Retinal pigment epithelial cell (primary cell): ENCODE data around the gene B3GLCT.

ENCODE experiments used
- DNase-seq: peaks from one replicate; pipeline ENCODE4 v3.0.0-alpha.2; 2010; ENCODE audit warnings: low read depth
- H3K4me3 ChIP-seq: 2 replicates; pipeline ENCODE4 v1.5.1; 2011; ENCODE audit warnings: mild to moderate bottlenecking, low read length, control low read depth, moderate library complexity
- CTCF ChIP-seq: conservative IDR thresholded peaks from 2 replicates; pipeline ENCODE4 v1.5.1; 2011; ENCODE audit warnings: low read depth, low read length, control low read depth, inconsistent platforms

B3GLCT gene

DNA sequence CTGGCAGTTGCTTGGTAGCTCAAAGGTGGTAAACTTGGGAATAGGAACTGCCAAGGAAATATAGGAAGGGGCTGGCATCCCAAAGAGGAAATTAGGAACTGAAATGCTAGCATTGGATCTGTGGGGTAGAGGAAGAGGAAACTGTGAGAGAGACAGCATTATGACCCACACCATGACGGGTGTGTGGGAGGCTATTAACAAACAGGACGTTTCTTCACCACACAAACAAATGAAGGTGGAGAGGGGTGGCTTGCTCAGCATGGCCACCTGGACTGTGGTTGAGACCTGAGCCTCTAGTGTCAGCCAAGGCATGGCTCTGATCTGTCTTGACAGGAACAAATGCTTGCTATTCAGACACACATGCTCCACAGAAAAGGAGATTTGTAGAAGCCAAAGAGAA, 178.2 kb downstream of the B3GLCT start:
- no peak for TF ChIP-seq CTCF
- H3K4me3 ChIP-seq = no peak overlapping the region
- DNase-seq = no peak

DNA sequence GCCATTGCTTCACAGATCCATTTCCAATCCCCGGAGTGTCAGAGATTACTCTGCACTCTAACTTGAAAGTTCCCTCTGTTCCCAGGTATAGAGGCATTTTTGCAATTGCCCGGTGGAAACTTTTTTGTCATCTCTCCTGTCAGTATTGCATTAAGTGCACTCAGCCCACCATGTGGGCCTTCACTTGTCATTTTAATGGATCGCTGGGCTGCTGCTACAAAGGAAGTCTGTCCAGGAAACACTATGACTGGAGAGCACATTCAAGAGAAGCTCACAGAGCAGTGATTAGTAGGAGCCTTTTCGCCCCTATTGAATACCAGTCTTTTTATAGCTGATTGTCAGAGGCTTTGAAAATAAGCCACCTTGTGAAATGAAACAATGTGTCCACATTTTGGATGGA, 180.9 kb downstream of the B3GLCT start:
- no peak for DNase-seq
- no peak overlapping the region for H3K4me3 ChIP-seq
- no peak for TF ChIP-seq CTCF
